Suprapubic skin (tissue), 3 donors: ENCODE results near the gene CXCR5.

Experiments
- CTCF ChIP-seq, 2 donors: fragments of 200-600 bp in 1 of 2; fragments of 450-650 bp in 1 of 2; sonication (generic) in 1 of 2; IDR thresholded peaks; one replicate each; pipeline ENCODE4 v1.5.1; 2016 to 2019; ENCODE audit warnings: antibody characterized with exemption in 2 of 2, mild to moderate bottlenecking in 1 of 2, moderate library complexity in 1 of 2
- POLR2AphosphoS5 ChIP-seq, 3 donors: sonication (generic); formaldehyde crosslinking; IDR thresholded peaks; one replicate each; pipeline ENCODE4 v1.6.1; 2017; ENCODE audit warnings: antibody characterized with exemption in 3 of 3

GRCh38 chr11:118899296-118899688 is 15.6 kb downstream of the CXCR5 start:
- TF ChIP-seq POLR2AphosphoS5 (IDR thresholded peaks at IDR 0.05) (no peak), CTCF (IDR thresholded peaks at IDR 0.05) (no peak)
